ENCODE measurements around the gene LGSN.
A peak's percentile ranks its signal among the peaks of the same experiment; 100 is the strongest.
"Not testable (repeated sequence)": the region's sequence is repeated elsewhere in the genome, so short reads cannot be mapped to it uniquely, and the experiment has no call there.

LGSN gene

GRCh38 chr6:63319939-63320338 lies at the start of gene LGSN:
Gene LGSN (minus strand): TSS chr6:63319983. CDS start chr6:63319943, 40 bp downstream.
- no peak for DNase-seq (ENCODE audit: low spot score)

GRCh38 chr6:63368347-63368746 lies 48.6 kb upstream of the LGSN start:
- DNase-seq (ENCODE audit: low spot score), result no peak

GRCh38 chr6:63362500-63363120 lies 42.8 kb upstream of the LGSN start:
- not testable (repeated sequence) for DNase-seq (ENCODE audit: low spot score)

GRCh38 chr6:63357384-63357783 lies 37.6 kb upstream of the LGSN start:
- DNase-seq (ENCODE audit: low spot score), result not testable (repeated sequence)

- DNase-seq (ENCODE audit: low spot score), result no peak
Observed at GRCh38 chr6:63355632-63356031, 35.8 kb upstream of the LGSN start.

- no peak for DNase-seq (ENCODE audit: low spot score)
Observed at GRCh38 chr6:63353286-63353630, 33.5 kb upstream of the LGSN start.

- no peak for DNase-seq (ENCODE audit: low spot score)
Observed at GRCh38 chr6:63352544-63353285, 32.9 kb upstream of the LGSN start.

GRCh38 chr6:63352069-63352543 lies 32.3 kb upstream of the LGSN start:
- no peak for DNase-seq (ENCODE audit: low spot score)

- DNase-seq (ENCODE audit: low spot score), result no peak
Observed at GRCh38 chr6:63349401-63349800, 29.6 kb upstream of the LGSN start.

- no peak for DNase-seq (ENCODE audit: low spot score)
Observed at GRCh38 chr6:63348836-63349235, 29.1 kb upstream of the LGSN start.

- peak; percentile 43 for DNase-seq (ENCODE audit: low spot score)
Observed at GRCh38 chr6:63347599-63347998, 27.8 kb upstream of the LGSN start.

- no peak for DNase-seq (ENCODE audit: low spot score)
Observed at GRCh38 chr6:63346217-63346835, 26.5 kb upstream of the LGSN start.

- DNase-seq (ENCODE audit: low spot score), result no peak
Observed at GRCh38 chr6:63340351-63340750, 20.6 kb upstream of the LGSN start.

- not testable (repeated sequence) for DNase-seq (ENCODE audit: low spot score)
Observed at GRCh38 chr6:63334652-63335051, 14.9 kb upstream of the LGSN start.

GRCh38 chr6:63333440-63333839 lies 13.7 kb upstream of the LGSN start:
- no peak for DNase-seq (ENCODE audit: low spot score)

GRCh38 chr6:63326630-63327029 lies 6.8 kb upstream of the LGSN start:
- DNase-seq (ENCODE audit: low spot score), result not testable (repeated sequence)

GRCh38 chr6:63322981-63323380 lies 3.2 kb upstream of the LGSN start:
- DNase-seq (ENCODE audit: low spot score), result no peak

GRCh38 chr6:63321821-63322220 lies 2.0 kb upstream of the LGSN start:
- no peak for DNase-seq (ENCODE audit: low spot score)

- DNase-seq (ENCODE audit: low spot score), result no peak
Observed at GRCh38 chr6:63317641-63318040, 2.1 kb downstream of the LGSN start.

- DNase-seq (ENCODE audit: low spot score), result no peak
Observed at GRCh38 chr6:63316113-63316512, 3.7 kb downstream of the LGSN start.

- no peak for DNase-seq (ENCODE audit: low spot score)
Observed at GRCh38 chr6:63313111-63313510, 6.7 kb downstream of the LGSN start.

GRCh38 chr6:63307581-63308246 lies 12.1 kb downstream of the LGSN start:
- no peak for DNase-seq (ENCODE audit: low spot score)

- DNase-seq (ENCODE audit: low spot score), result no peak
Observed at GRCh38 chr6:63306420-63306819, 13.4 kb downstream of the LGSN start.
